HG03571 (cell line): ENCODE results near the gene NXPH4.

Experiments
- ATAC-seq: cut with Tn5 transposase; IDR thresholded peaks from one replicate; pipeline ENCODE4 v1.9.1; 2021; ENCODE audit not compliant: unreplicated experiment

The NXPH4 gene

DNA sequence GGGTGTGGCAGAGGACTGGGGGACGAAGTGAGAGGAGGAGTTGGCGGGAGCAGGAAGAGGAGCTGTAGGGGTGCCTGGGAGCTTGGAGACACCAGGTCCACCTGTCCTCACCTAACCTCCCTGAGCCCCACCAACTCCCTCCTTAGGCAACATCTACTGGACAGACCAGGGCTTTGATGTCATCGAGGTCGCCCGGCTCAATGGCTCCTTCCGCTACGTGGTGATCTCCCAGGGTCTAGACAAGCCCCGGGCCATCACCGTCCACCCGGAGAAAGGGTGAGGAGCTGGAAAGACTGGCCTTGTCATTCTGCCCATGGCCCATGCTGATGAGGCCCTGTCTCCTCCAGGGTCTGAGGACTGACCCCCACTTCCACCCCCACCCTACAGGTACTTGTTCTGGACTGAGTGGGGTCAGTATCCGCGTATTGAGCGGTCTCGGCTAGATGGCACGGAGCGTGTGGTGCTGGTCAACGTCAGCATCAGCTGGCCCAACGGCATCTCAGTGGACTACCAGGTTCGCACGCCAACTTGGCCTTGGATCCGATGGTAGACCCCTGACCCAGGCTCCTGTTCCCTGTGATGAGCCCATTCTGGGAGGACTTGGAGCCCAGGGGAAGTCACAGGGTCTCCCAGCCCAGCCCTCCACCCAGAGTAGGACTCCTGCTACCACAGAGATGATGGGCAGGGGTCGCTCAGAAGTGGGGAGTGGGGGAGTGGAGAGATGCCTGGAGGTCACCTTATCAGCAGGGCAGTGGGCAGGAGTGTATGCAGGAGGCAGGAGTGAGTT, 32.5 kb upstream of the NXPH4 start:
- ATAC-seq: no peak

DNA sequence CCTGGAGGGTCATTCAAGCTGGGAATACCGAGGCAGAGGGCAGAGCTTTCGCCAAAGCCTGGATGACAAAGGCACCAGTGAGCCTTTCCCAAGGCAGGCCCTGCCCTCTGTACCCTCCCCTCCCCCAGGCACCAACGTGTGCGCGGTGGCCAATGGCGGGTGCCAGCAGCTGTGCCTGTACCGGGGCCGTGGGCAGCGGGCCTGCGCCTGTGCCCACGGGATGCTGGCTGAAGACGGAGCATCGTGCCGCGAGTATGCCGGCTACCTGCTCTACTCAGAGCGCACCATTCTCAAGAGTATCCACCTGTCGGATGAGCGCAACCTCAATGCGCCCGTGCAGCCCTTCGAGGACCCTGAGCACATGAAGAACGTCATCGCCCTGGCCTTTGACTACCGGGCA, 31.2 kb upstream of the NXPH4 start:
- ATAC-seq: no peak

DNA sequence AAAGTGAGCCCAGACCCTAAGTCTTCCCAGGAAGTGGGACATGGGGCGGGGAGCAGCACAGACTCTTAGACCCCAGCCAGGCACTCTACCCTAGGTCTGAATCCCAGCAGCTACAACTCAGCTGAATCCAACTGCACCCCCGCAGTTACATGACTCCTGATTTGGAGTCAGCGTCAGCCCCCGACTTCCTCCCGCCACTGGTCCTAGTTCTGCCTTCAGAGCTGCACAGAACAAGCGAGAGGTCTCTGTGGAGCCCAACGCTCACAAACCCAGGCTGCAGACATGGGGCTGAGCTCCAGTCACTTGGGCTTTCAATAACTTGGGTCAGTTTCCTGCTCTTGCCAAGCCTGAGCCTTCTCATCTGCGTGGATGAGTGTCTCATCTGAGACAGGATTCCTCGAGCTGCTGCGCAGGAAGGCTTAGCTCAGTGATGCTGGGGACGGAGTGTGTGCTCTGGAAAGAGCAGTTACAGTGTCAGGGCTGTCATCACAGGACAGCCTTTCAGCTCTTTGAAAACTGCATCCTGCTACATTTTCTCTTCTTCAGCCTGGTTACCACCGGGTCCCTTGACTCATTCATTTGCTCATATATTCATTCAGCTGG, 30.6 kb upstream of the NXPH4 start:
- ATAC-seq: no peak

DNA sequence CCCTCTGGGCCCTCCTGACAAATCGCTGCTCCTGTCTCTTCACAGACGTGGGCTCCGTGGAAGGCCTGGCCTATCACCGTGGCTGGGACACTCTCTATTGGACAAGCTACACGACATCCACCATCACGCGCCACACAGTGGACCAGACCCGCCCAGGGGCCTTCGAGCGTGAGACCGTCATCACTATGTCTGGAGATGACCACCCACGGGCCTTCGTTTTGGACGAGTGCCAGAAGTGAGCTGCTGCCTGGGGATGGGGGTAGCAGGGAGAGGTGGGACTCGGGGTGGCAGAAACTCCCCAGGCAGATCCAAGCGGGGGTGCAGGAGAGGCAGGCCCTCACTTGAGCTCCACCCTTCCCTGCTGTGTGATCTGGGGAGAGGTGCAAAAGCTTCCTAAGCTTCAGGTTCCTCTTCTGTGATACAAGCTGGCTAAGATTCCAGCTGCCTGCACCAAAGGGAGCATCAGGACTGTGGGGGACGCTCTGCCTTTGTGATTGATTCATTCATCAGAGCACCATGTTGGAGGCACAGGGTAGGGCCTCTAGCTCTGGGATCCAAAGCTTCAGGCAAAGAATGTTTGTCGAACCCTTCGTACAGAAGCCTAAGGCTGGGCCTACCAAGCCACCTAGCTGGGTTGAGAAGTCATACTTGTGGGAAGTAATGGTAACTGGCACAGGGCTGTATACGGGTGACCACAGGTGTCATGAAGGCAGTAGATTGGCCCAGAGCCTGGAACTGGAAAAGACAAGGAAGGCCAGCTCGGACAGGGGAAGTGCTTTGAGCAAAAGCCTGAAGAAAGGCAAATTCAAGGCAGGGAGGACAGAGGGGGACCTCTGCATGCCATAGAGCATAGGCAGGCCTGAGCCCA, 29.1 kb upstream of the NXPH4 start:
- ATAC-seq: no peak

DNA sequence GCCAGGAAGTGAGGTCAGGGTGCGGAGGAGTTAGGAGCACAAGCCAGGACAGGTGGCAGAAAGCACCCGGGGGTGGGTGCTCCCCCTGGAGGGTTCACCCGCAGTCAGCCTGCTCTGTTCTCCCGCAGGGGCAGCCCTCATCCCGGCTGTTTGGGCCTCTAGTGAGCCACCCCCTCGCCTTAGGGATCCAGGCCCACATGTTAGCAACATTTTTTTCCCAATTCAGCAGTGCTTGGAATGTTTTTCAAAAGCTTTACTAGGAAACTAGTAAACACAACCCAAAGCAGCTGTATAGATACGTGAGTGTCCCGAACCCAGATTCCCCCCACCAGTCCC, 28.5 kb upstream of the NXPH4 start:
- ATAC-seq: no peak

- no peak for ATAC-seq
Measured at GRCh38 chr12:57190037-57190436, 26.6 kb upstream of the NXPH4 start.

DNA sequence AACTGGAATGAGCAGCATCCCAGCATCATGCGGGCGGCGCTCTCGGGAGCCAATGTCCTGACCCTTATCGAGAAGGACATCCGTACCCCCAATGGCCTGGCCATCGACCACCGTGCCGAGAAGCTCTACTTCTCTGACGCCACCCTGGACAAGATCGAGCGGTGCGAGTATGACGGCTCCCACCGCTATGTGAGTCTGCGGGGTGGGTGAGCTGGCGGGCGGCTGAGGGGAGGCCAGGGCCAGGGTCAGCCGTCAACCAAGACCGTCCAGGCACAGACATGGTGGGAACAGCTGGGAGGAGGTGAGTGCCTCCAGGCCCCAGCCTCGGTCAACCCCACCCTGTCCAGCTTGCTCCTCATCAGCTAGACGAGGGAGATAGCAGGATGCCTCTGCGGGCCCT, 25.8 kb upstream of the NXPH4 start:
- no peak for ATAC-seq

DNA sequence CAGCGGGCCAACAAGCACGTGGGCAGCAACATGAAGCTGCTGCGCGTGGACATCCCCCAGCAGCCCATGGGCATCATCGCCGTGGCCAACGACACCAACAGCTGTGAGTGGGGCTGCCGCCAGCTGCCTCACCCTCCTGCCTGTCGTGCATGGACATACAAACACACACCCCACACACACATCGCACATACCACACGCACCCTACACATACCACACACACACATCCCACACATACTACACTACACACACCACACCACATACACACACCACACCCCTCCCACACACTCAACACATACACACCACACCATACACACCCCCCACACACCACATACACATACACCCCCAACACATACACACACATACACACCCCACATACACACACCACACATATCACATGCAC, 25.2 kb upstream of the NXPH4 start:
- no peak for ATAC-seq

DNA sequence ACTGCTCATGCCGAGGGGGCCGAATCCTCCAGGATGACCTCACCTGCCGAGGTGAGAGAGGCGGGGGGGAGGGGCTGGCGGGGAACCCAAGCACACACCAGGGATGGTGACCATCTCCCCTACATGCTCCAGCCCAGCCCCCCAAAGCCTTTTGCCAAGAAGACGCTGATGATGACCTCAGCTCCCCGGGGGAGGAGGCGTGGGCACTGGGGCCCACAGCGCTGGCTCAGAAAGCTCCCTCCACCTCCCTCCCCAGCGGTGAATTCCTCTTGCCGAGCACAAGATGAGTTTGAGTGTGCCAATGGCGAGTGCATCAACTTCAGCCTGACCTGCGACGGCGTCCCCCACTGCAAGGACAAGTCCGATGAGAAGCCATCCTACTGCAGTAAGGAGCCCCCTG, 23.7 kb upstream of the NXPH4 start:
- no peak for ATAC-seq

DNA sequence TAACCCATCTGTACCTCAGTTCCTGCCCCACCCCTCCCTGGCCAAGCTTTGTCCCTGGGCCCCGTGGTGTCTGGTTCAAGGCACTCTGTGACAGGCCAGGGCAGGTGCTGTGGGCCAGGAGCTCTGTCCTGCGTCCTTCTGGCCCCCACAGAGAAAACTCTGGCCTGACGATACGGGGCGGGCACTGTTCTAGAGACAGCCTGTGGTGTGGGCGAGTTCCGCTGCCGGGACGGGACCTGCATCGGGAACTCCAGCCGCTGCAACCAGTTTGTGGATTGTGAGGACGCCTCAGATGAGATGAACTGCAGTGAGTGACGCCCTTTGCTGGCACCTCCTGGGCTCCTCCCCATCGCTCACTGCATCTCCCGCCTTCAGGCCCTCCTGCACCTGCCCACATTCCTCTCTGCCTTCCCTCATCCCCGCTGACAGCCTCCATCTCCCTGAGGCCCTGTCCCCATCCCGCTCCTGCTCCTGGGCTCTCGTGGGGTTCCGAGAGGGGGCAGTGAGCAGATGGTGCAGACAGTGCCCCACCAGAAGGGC, 22.8 kb upstream of the NXPH4 start:
- ATAC-seq: no peak

GRCh38 chr12:57194253-57194652, 22.3 kb upstream of the NXPH4 start:
- ATAC-seq: no peak

GRCh38 chr12:57195186-57195585, 21.4 kb upstream of the NXPH4 start:
- no peak for ATAC-seq

DNA sequence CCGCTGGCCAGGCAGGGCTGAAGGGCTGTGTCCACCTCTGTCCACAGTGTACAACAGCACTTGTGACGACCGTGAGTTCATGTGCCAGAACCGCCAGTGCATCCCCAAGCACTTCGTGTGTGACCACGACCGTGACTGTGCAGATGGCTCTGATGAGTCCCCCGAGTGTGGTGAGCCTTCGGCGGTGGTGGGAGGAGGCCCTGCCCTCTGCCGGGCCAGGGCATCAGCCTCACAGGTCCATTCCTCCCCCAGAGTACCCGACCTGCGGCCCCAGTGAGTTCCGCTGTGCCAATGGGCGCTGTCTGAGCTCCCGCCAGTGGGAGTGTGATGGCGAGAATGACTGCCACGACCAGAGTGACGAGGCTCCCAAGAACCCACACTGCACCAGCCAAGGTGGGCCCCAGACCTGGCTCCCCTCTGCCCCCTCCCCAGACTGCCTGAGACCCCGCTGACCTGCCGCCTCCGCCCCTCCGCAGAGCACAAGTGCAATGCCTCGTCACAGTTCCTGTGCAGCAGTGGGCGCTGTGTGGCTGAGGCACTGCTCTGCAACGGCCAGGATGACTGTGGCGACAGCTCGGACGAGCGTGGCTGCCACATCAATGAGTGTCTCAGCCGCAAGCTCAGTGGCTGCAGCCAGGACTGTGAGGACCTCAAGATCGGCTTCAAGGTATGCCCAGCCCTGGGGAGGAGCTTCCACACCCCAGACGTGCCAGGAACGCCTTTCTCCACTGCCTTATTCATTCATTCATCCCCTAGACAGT, 20.8 kb upstream of the NXPH4 start:
- ATAC-seq: no peak

- ATAC-seq: no peak
Measured at GRCh38 chr12:57196439-57196838, 20.2 kb upstream of the NXPH4 start.

DNA sequence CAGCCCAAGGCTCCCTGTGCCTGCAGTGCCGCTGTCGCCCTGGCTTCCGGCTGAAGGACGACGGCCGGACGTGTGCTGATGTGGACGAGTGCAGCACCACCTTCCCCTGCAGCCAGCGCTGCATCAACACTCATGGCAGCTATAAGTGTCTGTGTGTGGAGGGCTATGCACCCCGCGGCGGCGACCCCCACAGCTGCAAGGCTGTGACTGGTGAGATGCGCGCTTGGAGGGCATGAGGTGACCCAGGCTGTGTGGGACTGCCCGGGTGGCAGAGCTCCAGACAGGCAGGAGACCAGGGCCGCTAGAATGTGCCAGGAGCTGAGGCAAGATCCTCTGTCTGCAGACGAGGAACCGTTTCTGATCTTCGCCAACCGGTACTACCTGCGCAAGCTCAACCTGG, 19.6 kb upstream of the NXPH4 start:
- no peak for ATAC-seq

DNA sequence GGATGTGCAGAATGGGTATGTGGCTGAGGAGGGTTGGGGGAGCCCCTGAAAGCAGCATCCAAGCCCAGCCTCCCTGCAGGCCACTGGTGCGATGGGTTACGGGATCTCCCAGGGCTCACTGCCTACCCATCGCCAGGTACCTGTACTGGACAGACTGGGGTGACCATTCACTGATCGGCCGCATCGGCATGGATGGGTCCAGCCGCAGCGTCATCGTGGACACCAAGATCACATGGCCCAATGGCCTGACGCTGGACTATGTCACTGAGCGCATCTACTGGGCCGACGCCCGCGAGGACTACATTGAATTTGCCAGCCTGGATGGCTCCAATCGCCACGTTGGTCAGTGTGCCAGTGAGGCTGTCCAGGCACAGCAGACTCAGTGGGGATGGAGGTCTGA, 18.3 kb upstream of the NXPH4 start:
- no peak for ATAC-seq

- no peak for ATAC-seq
Measured at GRCh38 chr12:57199191-57199590, 17.4 kb upstream of the NXPH4 start.

GRCh38 chr12:57200497-57200896, 16.1 kb upstream of the NXPH4 start:
- no peak for ATAC-seq

DNA sequence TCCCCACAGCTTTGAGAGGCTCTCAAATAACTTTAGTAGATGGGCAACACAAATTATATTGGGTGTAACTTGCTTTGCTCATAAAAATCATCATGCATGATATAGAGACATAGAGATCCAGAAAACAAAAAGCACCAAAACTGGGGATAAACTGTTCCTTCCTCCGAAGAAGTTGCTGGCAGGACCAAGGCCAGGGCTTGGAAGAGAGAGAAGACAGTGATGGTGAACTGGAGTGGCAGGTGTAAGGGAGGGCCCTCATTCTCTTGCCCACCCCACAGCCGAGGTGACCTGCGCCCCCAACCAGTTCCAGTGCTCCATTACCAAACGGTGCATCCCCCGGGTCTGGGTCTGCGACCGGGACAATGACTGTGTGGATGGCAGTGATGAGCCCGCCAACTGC, 15.4 kb upstream of the NXPH4 start:
- ATAC-seq: no peak

GRCh38 chr12:57201631-57202030, 15.0 kb upstream of the NXPH4 start:
- no peak for ATAC-seq

DNA sequence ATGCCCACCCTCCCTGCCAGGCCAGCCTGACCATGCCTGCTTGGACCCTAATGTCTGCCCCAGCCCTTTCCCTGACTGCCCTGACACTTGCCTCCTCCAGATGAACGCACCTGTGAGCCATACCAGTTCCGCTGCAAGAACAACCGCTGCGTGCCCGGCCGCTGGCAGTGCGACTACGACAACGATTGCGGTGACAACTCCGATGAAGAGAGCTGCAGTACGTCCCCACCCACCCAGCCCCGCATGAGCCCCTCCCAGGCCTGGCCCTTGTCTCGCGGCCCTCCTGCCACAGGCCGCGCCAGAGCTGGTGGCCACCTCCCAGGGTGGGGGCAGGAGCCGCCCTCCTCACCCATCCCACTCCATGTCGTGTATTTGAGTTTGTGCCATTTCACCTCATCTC, 14.3 kb upstream of the NXPH4 start:
- ATAC-seq: no peak
